Measurements from ENCODE around the gene MUC5AC.

The MUC5AC gene

GRCh38 chr11:1197886-1198560, 40.3 kb downstream of the MUC5AC start:
- no peak for DNase-seq

DNA sequence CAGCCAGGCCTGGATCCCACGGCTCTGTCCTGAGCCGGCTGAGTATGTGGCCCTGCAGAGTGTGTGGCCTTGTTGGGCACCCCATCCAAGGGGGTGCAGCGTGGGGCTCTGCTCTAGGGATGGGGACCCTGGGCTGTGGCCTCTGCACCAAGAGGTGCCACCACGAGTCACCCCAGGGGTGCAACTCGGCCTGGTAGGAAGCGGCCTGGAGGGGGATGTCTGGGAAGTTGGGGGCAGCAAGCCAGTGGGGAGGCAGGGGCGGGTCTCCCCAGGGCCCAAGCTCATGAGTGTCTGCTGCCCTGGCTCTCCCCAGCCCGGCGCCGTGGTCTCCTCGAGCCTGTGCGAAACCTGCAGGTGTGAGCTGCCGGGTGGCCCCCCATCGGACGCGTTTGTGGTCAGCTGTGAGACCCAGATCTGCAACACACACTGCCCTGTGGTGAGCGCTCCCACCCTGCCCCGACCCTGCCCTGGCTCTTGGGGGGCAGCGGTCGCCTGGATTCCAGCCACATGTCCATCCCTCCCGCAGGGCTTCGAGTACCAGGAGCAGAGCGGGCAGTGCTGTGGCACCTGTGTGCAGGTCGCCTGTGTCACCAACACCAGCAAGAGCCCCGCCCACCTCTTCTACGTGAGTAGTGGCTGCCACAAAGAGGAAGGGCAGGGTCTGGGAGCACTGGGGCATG, 40.9 kb downstream of the MUC5AC start:
- no peak for DNase-seq

DNA sequence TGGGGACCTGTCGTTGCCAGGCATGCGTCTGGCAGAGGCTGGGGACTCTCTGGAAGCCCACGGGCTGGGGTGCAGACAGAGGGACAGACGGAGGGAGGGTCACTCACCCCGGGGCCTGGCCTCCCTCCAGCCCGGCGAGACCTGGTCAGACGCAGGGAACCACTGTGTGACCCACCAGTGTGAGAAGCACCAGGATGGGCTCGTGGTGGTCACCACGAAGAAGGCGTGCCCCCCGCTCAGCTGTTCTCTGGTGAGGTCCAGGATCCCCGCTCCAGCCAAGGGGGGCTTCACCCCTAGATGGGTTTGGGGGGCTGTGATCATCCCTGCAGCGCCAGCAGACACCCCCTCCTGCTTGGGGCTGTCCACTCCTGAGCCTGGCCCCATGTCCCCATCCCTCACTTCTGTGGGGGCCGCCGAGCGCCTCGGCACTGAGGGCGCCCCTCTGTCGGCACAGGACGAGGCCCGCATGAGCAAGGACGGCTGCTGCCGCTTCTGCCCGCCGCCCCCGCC, 41.5 kb downstream of the MUC5AC start:
- no peak for DNase-seq

DNA sequence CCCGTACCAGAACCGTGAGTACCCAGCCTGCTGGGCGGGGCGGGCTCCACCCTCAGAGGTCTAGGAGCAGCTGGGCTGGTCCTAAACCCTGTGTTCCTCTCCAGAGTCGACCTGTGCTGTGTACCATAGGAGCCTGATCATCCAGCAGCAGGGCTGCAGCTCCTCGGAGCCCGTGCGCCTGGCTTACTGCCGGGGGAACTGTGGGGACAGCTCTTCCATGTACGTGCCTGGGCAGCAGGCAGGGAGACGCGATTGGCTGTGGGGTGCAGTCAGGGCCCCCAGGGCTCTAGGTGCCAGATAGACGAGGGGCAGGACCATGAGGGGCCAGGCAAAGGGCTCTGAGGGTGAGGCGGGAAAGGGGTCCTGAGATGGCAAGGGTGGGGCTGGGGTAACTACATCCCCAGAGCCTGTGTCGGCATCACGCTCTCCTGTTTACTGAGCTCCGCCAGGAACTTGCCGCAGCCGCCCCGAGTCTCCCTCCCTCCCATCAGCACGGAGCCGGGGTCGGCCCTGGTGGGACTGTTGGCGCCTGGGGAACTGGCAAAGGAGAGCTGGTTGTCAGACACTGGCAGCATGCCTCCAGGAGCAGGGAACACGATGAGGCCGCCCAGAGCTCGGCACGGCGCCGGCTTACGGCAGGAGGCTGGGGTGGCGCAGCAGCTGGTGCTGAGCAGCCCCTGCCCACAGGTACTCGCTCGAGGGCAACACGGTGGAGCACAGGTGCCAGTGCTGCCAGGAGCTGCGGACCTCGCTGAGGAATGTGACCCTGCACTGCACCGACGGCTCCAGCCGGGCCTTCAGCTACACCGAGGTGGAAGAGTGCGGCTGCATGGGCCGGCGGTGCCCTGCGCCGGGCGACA, 42.2 kb downstream of the MUC5AC start:
- no peak for DNase-seq

DNA sequence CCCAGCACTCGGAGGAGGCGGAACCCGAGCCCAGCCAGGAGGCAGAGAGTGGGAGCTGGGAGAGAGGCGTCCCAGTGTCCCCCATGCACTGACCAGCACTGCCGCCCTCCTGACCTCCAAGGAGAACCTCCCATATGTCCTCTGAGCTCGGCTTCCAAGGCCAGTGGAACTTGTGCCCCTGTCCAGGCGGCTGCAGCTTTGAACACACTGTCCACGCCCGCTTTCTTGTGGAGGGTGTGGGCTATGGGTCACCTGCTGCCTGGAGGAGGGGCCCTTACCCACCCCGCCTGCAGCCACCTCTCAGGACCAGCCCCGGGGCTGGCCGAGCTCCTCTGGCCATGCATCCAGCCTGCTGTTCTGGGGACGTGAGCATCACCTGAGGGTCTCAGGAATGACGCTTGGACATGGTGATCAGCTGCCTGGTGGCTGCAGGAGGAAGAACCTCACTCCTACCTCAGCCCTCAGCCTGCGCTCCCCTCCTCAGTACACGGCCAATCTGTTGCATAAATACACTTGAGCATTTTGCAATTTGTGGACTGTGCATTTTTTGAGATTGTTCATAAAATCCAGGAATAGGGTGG, 42.9 kb downstream of the MUC5AC start:
- no peak for DNase-seq

DNA sequence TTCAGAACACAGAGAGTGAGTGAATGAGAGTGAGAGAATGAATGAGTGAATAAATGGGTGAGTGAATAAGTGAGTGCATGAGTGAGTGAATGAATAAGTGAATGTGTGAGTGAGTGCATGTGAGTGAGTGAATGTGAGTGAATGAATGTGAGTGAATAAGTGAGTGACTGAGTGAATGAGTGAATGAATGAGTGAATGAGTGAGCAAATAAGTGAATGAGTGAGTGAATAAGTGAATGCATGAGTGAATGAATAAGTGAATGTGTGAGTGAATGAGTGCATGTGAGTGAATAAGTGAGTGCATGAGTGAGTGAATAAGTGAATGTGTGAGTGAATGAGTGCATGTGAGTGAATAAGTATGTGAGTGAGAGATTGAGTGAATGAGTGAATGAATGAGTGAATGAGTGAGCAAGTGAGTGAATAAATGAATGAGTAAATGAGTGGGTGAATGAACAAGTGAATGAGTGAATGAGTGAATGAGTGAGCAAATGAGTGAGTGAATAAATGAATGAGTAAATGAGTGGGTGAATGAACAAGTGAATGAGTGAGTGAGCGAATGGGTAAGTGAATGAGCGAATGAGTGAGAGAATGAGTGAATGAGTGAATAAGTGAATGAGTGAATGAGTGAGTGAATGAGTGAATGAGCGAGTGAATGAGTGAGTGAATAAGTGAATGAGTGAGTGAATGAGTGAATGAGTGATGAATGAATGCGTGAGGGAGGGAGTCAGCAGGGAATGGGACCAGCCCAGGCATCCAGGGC, 43.8 kb downstream of the MUC5AC start:
- no peak for DNase-seq

DNA sequence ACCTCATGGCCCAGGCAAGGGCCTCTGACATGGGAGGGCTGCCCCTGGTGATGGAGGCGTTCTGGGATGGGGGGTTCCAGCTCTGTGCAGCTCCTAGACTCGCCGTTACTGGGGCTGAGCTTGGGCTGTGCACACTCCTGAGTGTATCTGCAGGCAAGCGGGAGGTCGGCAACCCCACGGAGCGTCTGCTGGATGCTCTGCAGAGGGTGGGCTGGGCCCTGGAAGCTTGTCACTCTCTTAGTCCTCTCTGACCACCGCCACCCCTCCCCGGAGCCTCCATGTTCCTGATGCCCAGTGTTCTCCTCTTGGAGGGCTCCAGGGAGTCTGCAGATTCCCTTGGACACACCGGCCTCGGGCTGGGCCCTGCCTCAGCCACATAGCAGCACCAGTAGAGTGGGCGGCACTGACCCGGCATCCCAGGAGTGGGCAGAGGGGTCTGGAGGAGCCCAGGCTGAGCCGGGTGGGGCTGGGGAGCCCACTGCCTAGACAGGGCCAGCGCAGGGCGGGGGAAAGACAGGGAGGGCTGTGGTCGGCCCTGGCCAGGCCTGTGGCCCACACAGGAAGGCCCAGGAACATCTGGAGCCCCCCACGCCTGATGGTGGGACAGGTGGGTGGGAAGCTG, 44.5 kb downstream of the MUC5AC start:
- DNase-seq, result no peak

DNA sequence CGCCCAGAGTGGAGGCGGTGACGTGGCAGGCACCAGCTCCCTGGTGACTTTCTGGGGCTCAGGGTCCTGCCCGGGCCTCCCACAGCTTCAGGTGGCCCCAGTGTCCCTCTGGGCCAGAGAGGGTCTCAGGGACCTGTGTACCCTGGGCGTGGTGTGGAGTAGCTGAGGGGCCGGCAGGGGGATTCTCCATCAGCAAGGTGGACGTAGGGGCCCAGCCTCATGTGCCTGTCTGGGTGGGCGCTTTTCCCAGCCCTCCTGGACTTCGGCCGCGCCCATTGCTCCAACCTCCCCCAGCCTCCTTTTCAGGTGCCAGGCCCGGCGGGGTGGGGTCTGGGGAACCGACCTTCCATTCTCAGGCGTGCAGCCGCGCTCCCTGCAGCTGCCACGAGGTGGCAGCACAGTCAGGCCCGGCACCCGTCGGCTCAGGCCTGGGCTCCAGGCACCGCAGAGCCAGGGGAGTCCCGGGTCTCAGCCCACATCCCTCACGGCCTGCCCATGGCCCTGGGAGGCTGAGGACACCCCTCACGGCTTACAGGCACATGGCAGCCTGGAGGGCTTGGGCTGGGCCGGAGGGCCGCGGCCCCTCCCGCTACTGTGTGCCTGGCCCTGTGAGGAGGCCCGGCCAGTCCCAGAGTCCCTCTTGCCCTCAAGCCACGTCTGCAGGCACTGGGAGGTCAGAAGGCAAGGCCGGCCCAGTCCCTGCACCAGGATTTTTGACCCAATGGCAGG, 45.2 kb downstream of the MUC5AC start:
- peak; percentile 89 for DNase-seq

- DNase-seq, result no peak
These were observed 45.9 kb downstream of the MUC5AC start for GRCh38 chr11:1203505-1204271.

DNA sequence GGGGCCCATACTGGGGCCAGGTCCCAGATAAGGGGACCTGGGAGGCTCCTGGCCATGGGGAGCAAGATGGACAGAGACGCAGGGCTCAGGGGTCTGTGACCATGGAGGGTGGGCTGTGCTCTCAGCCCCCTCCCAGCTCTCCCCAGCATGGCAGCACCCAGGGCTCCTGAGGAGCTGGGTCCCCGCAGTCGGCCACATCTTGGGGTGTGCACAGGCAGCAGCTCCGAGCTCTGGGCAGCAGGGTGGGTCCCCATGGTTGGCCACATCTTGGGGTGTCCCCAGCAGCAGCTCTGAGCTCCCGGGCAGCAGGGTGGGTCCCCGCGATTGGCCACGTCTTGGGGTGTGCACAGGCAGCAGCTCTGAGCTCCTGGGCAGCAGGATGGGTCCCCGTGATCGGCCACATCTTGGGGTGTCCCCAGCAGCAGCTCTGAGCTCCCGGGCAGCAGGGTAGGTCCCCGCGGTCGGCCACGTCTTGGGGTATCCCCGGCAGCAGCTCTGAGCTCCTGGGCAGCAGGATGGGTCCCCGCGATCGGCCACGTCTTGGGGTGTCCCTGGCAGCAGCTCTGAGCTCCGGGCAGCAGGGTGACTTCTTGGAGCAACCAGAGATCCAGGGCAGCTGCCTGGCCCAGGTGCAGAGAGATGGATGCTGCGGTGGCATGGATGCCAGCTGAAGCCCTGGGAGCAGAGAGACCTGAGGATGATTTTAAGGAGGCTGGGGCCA, 46.8 kb downstream of the MUC5AC start:
- no peak for DNase-seq

DNA sequence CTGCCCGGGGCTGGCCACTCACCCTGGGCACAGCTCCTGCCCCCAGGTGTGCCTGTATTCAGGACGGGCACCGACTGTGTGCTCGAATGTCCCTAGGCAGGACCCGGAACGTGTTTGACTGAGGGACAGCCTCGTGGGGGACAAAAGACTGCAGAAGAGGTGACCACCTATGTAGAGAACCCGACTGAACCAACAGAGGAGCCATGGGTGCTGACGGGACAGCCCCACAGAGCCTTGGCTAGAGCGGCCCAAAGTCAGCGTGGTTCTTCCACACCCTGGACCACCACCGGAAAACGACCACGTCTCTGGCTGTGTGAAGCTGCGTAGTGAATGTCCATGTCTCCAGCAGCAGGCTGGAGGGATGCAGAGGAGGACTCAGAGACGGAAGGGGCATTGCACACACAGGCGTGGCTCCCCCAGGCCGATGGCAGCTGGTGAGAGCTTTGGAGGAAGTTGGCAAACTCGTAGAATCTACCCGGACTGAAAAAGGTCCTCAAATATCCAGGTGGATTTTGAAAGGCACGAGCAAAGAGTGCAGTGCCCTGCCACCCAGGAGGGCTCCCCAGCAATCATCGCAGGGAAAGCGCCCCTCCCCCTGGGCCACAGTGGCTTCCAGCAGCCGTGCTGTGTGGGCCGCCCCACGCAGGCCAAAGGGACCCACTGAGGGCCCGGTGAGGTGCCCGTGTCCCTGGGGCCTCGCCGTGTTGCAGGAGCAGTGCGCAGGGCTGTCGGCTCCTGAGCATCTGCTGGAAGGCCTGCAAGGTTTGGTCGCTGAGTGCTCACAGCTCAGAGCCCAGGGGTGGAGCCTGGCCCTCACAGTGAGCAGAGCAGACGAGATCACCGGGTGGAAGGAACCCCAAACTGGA, 47.6 kb downstream of the MUC5AC start:
- DNase-seq, result no peak

- DNase-seq, result no peak
These were observed 48.2 kb downstream of the MUC5AC start for GRCh38 chr11:1205987-1206331.

DNA sequence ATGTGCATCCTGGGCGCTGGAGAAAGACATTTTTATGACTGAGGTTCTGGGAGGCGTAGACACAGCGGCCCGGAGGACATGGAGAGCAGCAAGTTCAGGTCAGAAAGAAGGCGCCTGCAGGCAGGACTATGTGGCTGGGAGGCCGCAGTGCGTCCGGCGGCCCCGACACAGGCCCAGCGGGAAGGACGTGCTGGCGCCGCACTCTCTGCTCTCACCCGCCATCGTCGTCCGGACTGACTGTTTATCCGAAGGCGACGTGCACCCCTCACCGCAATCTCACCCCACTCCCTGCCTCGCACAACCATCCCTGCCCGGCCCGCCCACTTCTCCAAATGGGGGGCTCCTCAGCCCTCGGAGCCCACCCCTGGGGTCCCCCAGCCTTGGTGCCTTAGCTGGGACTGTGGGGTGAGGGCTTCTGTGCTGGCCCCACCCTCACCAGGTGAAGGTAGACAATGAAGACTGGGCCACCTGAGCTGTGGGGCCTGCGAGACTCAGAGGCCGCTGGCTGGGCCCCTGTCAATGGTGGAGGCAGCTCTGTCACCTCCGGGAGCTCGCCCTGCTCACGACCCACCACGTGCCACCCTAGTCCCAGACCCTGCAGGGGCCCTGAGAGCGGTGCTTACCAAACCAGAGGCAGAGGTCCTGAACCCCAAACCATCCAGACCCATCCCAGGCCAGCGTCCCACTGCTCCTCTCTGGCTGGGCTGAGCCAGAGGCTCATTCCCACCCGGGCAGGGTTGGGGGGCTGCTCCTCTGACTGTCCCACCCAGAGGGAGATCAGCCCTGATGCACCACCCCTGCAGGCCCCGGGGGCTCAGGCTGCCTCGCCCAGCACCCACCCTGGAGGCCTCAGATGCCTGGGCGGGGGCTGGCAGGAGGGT, 48.9 kb downstream of the MUC5AC start:
- no peak for DNase-seq

DNA sequence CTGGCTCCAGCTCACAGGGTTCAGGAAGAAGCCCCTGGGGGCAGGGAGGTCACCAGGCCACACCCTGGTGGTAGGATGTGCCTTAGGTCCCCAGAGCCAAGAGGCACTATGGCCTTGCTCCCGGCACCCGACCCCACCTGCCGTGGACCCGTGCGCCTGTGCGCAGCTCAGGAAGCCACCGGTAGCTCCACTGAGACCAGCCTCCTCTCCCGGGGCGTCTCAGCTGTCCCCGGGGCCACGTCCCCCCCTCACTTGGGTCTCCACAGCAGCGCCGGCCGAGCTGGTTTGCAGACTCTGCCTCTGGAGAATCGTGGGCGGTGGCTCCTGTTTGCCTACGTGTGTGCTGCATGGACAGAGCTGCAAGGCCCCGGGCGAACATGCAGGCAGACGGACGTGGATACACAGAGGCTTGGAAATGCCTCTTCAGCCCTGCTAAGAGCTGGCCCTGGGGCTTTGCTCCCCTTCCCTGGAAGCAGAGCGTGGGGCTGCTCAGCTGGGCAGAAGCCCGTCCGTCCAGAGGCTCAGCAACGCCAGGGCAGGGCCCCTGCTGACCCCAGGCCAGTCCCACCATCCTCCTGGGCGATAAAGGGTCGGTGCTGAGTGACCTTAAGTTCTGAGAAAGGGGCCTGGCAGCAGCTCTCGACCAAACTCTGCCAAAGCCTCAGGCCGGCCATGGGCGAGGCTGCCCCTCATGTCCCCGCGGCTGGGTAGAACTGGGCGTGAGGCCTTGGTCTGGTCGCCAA, 49.8 kb downstream of the MUC5AC start:
- no peak for DNase-seq

DNA sequence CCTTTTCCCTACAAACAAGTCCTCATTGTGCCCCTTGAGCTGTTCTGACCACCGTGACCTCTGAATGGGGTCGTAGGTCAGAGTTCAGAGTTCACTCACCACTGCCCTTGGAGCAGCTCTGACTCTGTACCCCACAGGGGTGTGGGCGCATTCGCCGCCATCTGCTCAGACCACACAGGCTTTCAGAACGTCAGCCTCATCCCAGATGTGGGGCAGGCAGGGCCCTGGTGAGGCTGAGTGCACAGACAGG, 50.3 kb downstream of the MUC5AC start:
- no peak for DNase-seq

DNA sequence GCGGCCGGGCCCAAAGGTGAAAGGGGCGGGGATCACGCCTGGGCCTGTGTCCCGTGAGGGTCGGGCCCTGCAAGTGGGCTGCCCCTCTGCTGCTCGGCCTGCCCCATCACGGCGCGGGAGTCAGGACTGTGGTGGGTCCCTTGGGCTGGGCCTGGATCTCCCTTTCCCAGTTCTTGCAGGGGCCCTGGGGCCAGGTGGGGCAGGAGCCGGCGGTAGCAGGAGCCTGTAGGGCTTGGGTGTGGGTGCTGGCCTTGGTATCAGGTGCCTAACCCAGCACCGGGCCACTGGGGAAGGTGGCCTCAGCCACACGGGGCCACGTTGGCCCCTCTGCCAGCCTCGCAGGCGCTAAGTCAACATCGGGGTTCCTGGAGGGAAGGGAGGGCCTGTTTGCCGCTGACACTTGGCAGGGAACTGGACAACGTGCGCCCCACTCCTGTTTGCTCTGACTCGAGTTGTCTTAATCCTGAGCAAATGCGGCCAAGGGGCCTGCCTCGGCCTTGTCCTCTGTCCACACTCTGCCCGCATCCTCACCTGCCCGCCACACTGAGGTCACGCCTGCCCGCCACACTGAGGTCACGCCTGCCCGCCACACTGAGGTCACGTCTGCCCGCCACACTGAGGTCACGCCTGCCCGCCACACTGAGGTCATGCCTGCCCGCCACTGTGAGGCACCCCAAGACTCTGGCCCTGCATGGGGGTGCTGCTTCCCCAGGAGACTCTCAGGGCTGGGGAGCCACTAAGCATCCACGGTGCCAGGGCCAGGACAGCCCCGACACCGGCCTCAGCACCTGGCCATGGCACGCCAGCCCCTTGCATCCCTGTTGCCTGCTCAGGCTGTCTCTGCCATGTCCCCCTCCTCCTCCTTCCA, 50.9 kb downstream of the MUC5AC start:
- DNase-seq, result no peak
